Breast epithelium (tissue), 4 donors: ENCODE measurements around the gene CTIF. TPM values are rescaled to one million over a fixed set of nuclear protein-coding genes. Genes with fewer than 3 reads are reported as not detected.

Source experiments
- DNase-seq, 2 donors: peaks; one replicate each; pipeline ENCODE4 v3.0.0-alpha.2; 2019; ENCODE audit warnings: low spot score in 2 of 2
- H3K27ac ChIP-seq, 2 donors: fragments of 200-600 bp; sonication (generic) in 1 of 2; one replicate each; pipeline ENCODE4 v1.5.1; 2016 to 2019; ENCODE audit warnings: mild to moderate bottlenecking in 1 of 2
- H3K27me3 ChIP-seq, 2 donors: fragments of 200-600 bp; sonication (generic) in 1 of 2; one replicate each; pipeline versions ENCODE4 v1.5.1 to v1.6.0; 2017 to 2019; ENCODE audit warnings: control low read depth in 1 of 2, mild to moderate bottlenecking in 1 of 2
- H3K36me3 ChIP-seq: fragments of 200-600 bp; one replicate; pipeline ENCODE4 v1.5.1; 2019
- H3K4me1 ChIP-seq, 2 donors: fragments of 200-600 bp; sonication (generic); one replicate each; pipeline ENCODE4 v1.5.1; 2016 to 2019; ENCODE audit warnings: control low read depth in 1 of 2
- H3K4me3 ChIP-seq, 3 donors: fragments of 200-600 bp; sonication (generic); 1 replicate in 2 of 3; 2 replicates in 1 of 3; pipeline ENCODE4 v1.5.1; 2016 to 2019; ENCODE audit warnings: mild to moderate bottlenecking in 3 of 3, moderate library complexity in 2 of 3
- H3K9me3 ChIP-seq, 2 donors: fragments of 200-600 bp; sonication (generic) in 1 of 2; one replicate each; pipeline ENCODE4 v1.5.1; 2016 to 2019; ENCODE audit warnings: control low read depth in 1 of 2
- CTCF ChIP-seq, 3 donors: fragments of 450-650 bp; IDR thresholded peaks; one replicate each; pipeline ENCODE4 v1.5.1; 2016 to 2017; ENCODE audit warnings: antibody characterized with exemption in 3 of 3, mild to moderate bottlenecking in 3 of 3, moderate library complexity in 3 of 3
- POLR2A ChIP-seq: fragments of 450-650 bp; IDR thresholded peaks from one replicate; pipeline ENCODE4 v1.6.1; 2016; ENCODE audit warnings: antibody characterized with exemption, mild to moderate bottlenecking, moderate library complexity
- POLR2AphosphoS5 ChIP-seq, 3 donors: sonication (generic); formaldehyde crosslinking; IDR thresholded peaks; one replicate each; pipeline ENCODE4 v1.6.1; 2017; ENCODE audit warnings: antibody characterized with exemption in 3 of 3
- intact Hi-C: fragments of 100-400 bp; cut with DNase I; formaldehyde crosslinking; loops from one replicate; pipeline ENCODE4 v1.15.1; 2023; ENCODE audit warnings: low total_unique reads
- total RNA-seq, 3 donors: library from RNA; depleted of rRNA; stranded (reverse); fragments of >200 nt; gene quantifications; one replicate each; pipeline ENCODE4 v1.1.0, GENCODE V29; 2016

CTIF gene
- total RNA-seq, 3 donors from 2014 or later, result 28.8 to 78.9 (median 32.6) TPM

- TF ChIP-seq POLR2AphosphoS5 (IDR thresholded peaks at IDR 0.05) (no peak), CTCF (IDR thresholded peaks at IDR 0.05) (no peak), POLR2A (no peak)
- Histone ChIP-seq H3K9me3 (no peaks in the 10 kb centered on the region), H3K4me1 (peaks cover 0 to 6% of the 10 kb centered on the region in 2 donors), H3K27me3 (no peaks in the 10 kb centered on the region), H3K36me3 (no peaks in the 10 kb centered on the region), H3K4me3 (no peak overlapping the region), H3K27ac (peak overlapping the region in 1 of 2 donors; percentile 4)
- DNase-seq, result no peak
- intact Hi-C loops, result no loop called here
Measured at GRCh38 chr18:48741866-48742265, 203.0 kb downstream of the CTIF start.

GRCh38 chr18:48742304-48742703, 203.5 kb downstream of the CTIF start:
- DNase-seq, result no peak
- Histone ChIP-seq H3K4me1 (peaks cover 0 to 6% of the 10 kb centered on the region in 2 donors), H3K27ac (peak overlapping the region; percentile 4 to 55), H3K4me3 (no peak overlapping the region), H3K36me3 (no peaks in the 10 kb centered on the region), H3K9me3 (no peaks in the 10 kb centered on the region), H3K27me3 (no peaks in the 10 kb centered on the region)
- intact Hi-C loops, result no loop called here
- TF ChIP-seq POLR2A (no peak), CTCF (IDR thresholded peaks at IDR 0.05) (no peak), POLR2AphosphoS5 (IDR thresholded peaks at IDR 0.05) (no peak)

GRCh38 chr18:48742706-48743475, 204.1 kb downstream of the CTIF start:
- H3K36me3 ChIP-seq, result no peaks in the 10 kb centered on the region
- H3K9me3 ChIP-seq, result no peaks in the 10 kb centered on the region
- peaks cover 0 to 6% of the 10 kb centered on the region in 2 donors for H3K4me1 ChIP-seq
- TF ChIP-seq POLR2AphosphoS5 (IDR thresholded peaks at IDR 0.05) (peak in 1 of 3 donors; percentile 14), POLR2A (no peak), CTCF (IDR thresholded peaks at IDR 0.05) (no peak)
- H3K27ac ChIP-seq, result peak overlapping the region; percentile 55 to 84
- H3K4me3 ChIP-seq, result peak overlapping the region in 1 of 3 donors; percentile 10
- peak in 1 of 2 donors; percentile 63 for DNase-seq
- H3K27me3 ChIP-seq, result no peaks in the 10 kb centered on the region
- intact Hi-C loops, result no loop called here

- intact Hi-C loops, result no loop called here
- no peak for DNase-seq
- H3K27me3 ChIP-seq, result no peaks in the 10 kb centered on the region
- no peak for TF ChIP-seq POLR2AphosphoS5 (IDR thresholded peaks at IDR 0.05)
- TF ChIP-seq CTCF (IDR thresholded peaks at IDR 0.05), result no peak
- H3K36me3 ChIP-seq, result no peaks in the 10 kb centered on the region
- H3K4me3 ChIP-seq, result no peak overlapping the region
- no peaks in the 10 kb centered on the region for H3K9me3 ChIP-seq
- H3K27ac ChIP-seq, result peak overlapping the region; percentile 68 to 84
- H3K4me1 ChIP-seq, result peaks cover 0 to 6% of the 10 kb centered on the region in 2 donors
Measured at GRCh38 chr18:48743886-48744285, 205.1 kb downstream of the CTIF start.

GRCh38 chr18:48745293-48745692, 206.5 kb downstream of the CTIF start:
- Histone ChIP-seq H3K4me1 (peaks cover 1 to 9% of the 10 kb centered on the region in 2 donors), H3K4me3 (no peak overlapping the region), H3K9me3 (no peaks in the 10 kb centered on the region), H3K27ac (peak overlapping the region; percentile 65 to 80), H3K27me3 (no peaks in the 10 kb centered on the region), H3K36me3 (no peaks in the 10 kb centered on the region)
- DNase-seq, result peak in 1 of 2 donors; percentile 32
- intact Hi-C loops, result no loop called here
- no peak for TF ChIP-seq CTCF (IDR thresholded peaks at IDR 0.05)
